Measurements from ENCODE around the gene RXFP4.
A peak's percentile ranks its signal among the peaks of the same experiment; 100 is the strongest.
"Not testable (repeated sequence)": the region's sequence is repeated elsewhere in the genome, so short reads cannot be mapped to it uniquely, and the experiment has no call there.

Gene RXFP4

GRCh38 chr1:155940993-155941844, at the start of gene RXFP4:
Gene RXFP4, plus strand, starts transcription at chr1:155941638. Its CDS starts 72 bp downstream, at chr1:155941710.
- no peak for DNase-seq (ENCODE audit: low read depth)

- peak; percentile 80 for DNase-seq (ENCODE audit: low read depth)
Observed at GRCh38 chr1:155892796-155893195, 48.6 kb upstream of the RXFP4 start.

- peak; percentile 87 for DNase-seq (ENCODE audit: low read depth)
Observed at GRCh38 chr1:155893389-155894142, 47.9 kb upstream of the RXFP4 start.

- not testable (repeated sequence) for DNase-seq (ENCODE audit: low read depth)
Observed at GRCh38 chr1:155895617-155896016, 45.8 kb upstream of the RXFP4 start.

- DNase-seq (ENCODE audit: low read depth), result not testable (repeated sequence)
Observed at GRCh38 chr1:155896476-155896875, 45.0 kb upstream of the RXFP4 start.

- peak; percentile 34 for DNase-seq (ENCODE audit: low read depth)
Observed at GRCh38 chr1:155897746-155898145, 43.7 kb upstream of the RXFP4 start.

- no peak for DNase-seq (ENCODE audit: low read depth)
Observed at GRCh38 chr1:155898888-155899287, 42.5 kb upstream of the RXFP4 start.

- no peak for DNase-seq (ENCODE audit: low read depth)
Observed at GRCh38 chr1:155899683-155900082, 41.8 kb upstream of the RXFP4 start.

GRCh38 chr1:155900161-155900560, 41.3 kb upstream of the RXFP4 start:
- DNase-seq (ENCODE audit: low read depth), result no peak

GRCh38 chr1:155904261-155904660, 37.2 kb upstream of the RXFP4 start:
- DNase-seq (ENCODE audit: low read depth), result no peak

- DNase-seq (ENCODE audit: low read depth), result peak; percentile 45
Observed at GRCh38 chr1:155909894-155910293, 31.5 kb upstream of the RXFP4 start.

GRCh38 chr1:155910621-155911121, 30.8 kb upstream of the RXFP4 start:
- peak; percentile 38 for DNase-seq (ENCODE audit: low read depth)

- DNase-seq (ENCODE audit: low read depth), result peak; percentile 79
Observed at GRCh38 chr1:155911156-155912055, 30.0 kb upstream of the RXFP4 start, which contains the start of gene RIT1. Gene RIT1, minus strand, starts transcription at chr1:155911349. Its CDS starts 588 bp downstream, at chr1:155910761.

GRCh38 chr1:155912056-155912536, 29.3 kb upstream of the RXFP4 start:
- no peak for DNase-seq (ENCODE audit: low read depth)

GRCh38 chr1:155913969-155914757, 27.3 kb upstream of the RXFP4 start:
- DNase-seq (ENCODE audit: low read depth), result peak; percentile 13

GRCh38 chr1:155918660-155919059, 22.8 kb upstream of the RXFP4 start:
- no peak for DNase-seq (ENCODE audit: low read depth)

GRCh38 chr1:155919801-155920200, 21.6 kb upstream of the RXFP4 start:
- no peak for DNase-seq (ENCODE audit: low read depth)

- DNase-seq (ENCODE audit: low read depth), result no peak
Observed at GRCh38 chr1:155920717-155921116, 20.7 kb upstream of the RXFP4 start.

GRCh38 chr1:155925506-155925905, 15.9 kb upstream of the RXFP4 start:
- DNase-seq (ENCODE audit: low read depth), result no peak

- no peak for DNase-seq (ENCODE audit: low read depth)
Observed at GRCh38 chr1:155929057-155929456, 12.4 kb upstream of the RXFP4 start.

GRCh38 chr1:155930725-155931124, 10.7 kb upstream of the RXFP4 start:
- not testable (repeated sequence) for DNase-seq (ENCODE audit: low read depth)

Measured in fibroblast of gingiva (primary cell).